Endothelial cell of umbilical vein (primary cell): ENCODE measurements around the gene PCMT1.

Source experiments
- CTCF ChIP-seq, 2 donors: IDR thresholded peaks; 1 replicate in 1 of 2; 2 replicates in 1 of 2; pipeline ENCODE4 v1.5.1; 2011; ENCODE audit warnings: low read length in 2 of 2, mild to moderate bottlenecking in 2 of 2, moderate library complexity in 2 of 2, control low read depth in 1 of 2, inconsistent platforms in 1 of 2, low read depth in 1 of 2; ENCODE audit not compliant: insufficient read depth in 1 of 2; ENCODE audit errors: extremely low read depth in 1 of 2
- EZH2 ChIP-seq: IDR thresholded peaks from 2 replicates; pipeline ENCODE4 v1.6.1; 2012; ENCODE audit warnings: borderline replicate concordance, low read depth, mild to moderate bottlenecking, moderate library complexity, low read length, inconsistent platforms; ENCODE audit not compliant: severe bottlenecking
- GATA2 ChIP-seq: IDR thresholded peaks from 2 replicates; pipeline ENCODE4 v1.7.0; 2011; ENCODE audit warnings: low read depth, mild to moderate bottlenecking, moderate library complexity, mixed read lengths, low read length; ENCODE audit not compliant: insufficient read length, insufficient read depth
- JUN ChIP-seq: IDR thresholded peaks from 2 replicates; pipeline ENCODE4 v1.6.1; 2011; ENCODE audit warnings: borderline replicate concordance, low read depth; ENCODE audit not compliant: insufficient read length, insufficient read depth
- MAX ChIP-seq: IDR thresholded peaks from 2 replicates; pipeline ENCODE4 v1.6.1; 2011; ENCODE audit not compliant: insufficient read depth, insufficient read length
- MYC ChIP-seq: IDR thresholded peaks from one replicate; pipeline ENCODE4 v1.6.1; 2011; ENCODE audit warnings: mild to moderate bottlenecking, low read depth, low read length
- POLR2A ChIP-seq: IDR thresholded peaks from 2 replicates; pipeline ENCODE4 v1.6.1; 2012; ENCODE audit warnings: low read depth, mild to moderate bottlenecking, control low read depth, low read length
- POLR2AphosphoS5 ChIP-seq: IDR thresholded peaks from 2 replicates; pipeline ENCODE4 v1.6.1; 2012; ENCODE audit warnings: low read depth, mild to moderate bottlenecking, control low read depth, low read length, moderate library complexity; ENCODE audit not compliant: insufficient read depth

GRCh38 chr6:149728499-149729234 lies 20.9 kb upstream of the PCMT1 start:
- no peak for TF ChIP-seq CTCF (IDR thresholded peaks at IDR 0.05; ENCODE audit: extremely low read depth in 1 of 2, insufficient read depth in 1 of 2, low read depth in 1 of 2, low read length in 2 of 2)
- TF ChIP-seq MAX, result no peak
- TF ChIP-seq POLR2AphosphoS5, result no peak
- TF ChIP-seq POLR2A, result no peak
- no peak for TF ChIP-seq JUN
- TF ChIP-seq EZH2, result no peak
- TF ChIP-seq MYC, result no peak
- no peak for TF ChIP-seq GATA2
